PC-9 (cell line): ENCODE results near the gene FHIP1B. TPM values are rescaled to one million over a fixed set of nuclear protein-coding genes. Genes with fewer than 3 reads are reported as not detected.

ENCODE experiments used
- BruUV-seq: library from RNA; stranded (reverse); fragments of 400-500 nt; replicated peaks from 2 replicates; lab custom pipeline; 2021; lab: Mats Ljungman, UMichigan
- CTCF ChIA-PET: fragments of 300-600 bp; sonication (Branson Sonifier 250); formaldehyde crosslinking; loops from one replicate; lab custom pipeline; 2022; ENCODE audit warnings: antibody characterized with exemption; lab: Charles Lee
- POLR2A ChIA-PET: fragments of 300-600 bp; sonication (Branson Sonifier 250); formaldehyde crosslinking; loops from one replicate; lab custom pipeline; 2022; ENCODE audit warnings: antibody characterized with exemption; ENCODE audit not compliant: unreplicated experiment; lab: Charles Lee
- DNase-seq, 2 experiments: peaks; one replicate each; pipeline versions ENCODE4 v3.0.0 to v3.0.0-alpha.2; 2015 to 2022; ENCODE audit warnings: mixed read lengths in 1 of 2
- H2AFZ ChIP-seq: fragments of 200-600 bp; sonication (generic); 2 replicates; pipeline ENCODE4 v1.8.1; 2017; ENCODE audit warnings: antibody characterized with exemption
- H3F3A ChIP-seq: fragments of 200-600 bp; sonication (generic); 2 replicates; pipeline ENCODE4 v1.8.1; 2017; ENCODE audit warnings: antibody characterized with exemption, mild to moderate bottlenecking, low read depth; ENCODE audit not compliant: insufficient read depth
- H3K27ac ChIP-seq: fragments of 200-600 bp; sonication (generic); 2 replicates; pipeline ENCODE4 v1.6.1; 2016; ENCODE audit warnings: mixed run types
- H3K27me3 ChIP-seq: fragments of 200-600 bp; sonication (generic); 2 replicates; pipeline ENCODE4 v1.6.1; 2016; ENCODE audit warnings: low read depth, mixed run types; ENCODE audit not compliant: insufficient read depth
- H3K36me3 ChIP-seq: fragments of 200-600 bp; sonication (generic); 2 replicates; pipeline ENCODE4 v1.6.1; 2016; ENCODE audit warnings: low read depth, mixed run types
- H3K4me1 ChIP-seq: fragments of 200-600 bp; sonication (generic); replicated peaks from 2 replicates; pipeline ENCODE4 v1.6.1; 2016; ENCODE audit warnings: mixed run types; ENCODE audit not compliant: insufficient read depth
- H3K4me2 ChIP-seq: fragments of 200-600 bp; sonication (generic); 2 replicates; pipeline ENCODE4 v1.6.1; 2017; ENCODE audit warnings: mixed run types
- H3K4me3 ChIP-seq: fragments of 200-600 bp; sonication (generic); 2 replicates; pipeline ENCODE4 v1.6.1; 2016; ENCODE audit warnings: mixed run types
- H3K79me2 ChIP-seq: fragments of 200-600 bp; sonication (generic); 2 replicates; pipeline ENCODE4 v1.6.1; 2017; ENCODE audit warnings: low read depth, mixed run types
- H3K9me2 ChIP-seq: fragments of 200-600 bp; sonication (generic); 2 replicates; pipeline ENCODE4 v1.8.1; 2017; ENCODE audit warnings: mild to moderate bottlenecking; ENCODE audit not compliant: insufficient read depth
- H3K9me3 ChIP-seq: fragments of 200-600 bp; sonication (generic); 2 replicates; pipeline ENCODE4 v1.8.1; 2016; ENCODE audit warnings: low read depth; ENCODE audit not compliant: insufficient read depth
- H4K20me1 ChIP-seq: fragments of 200-600 bp; sonication (generic); 2 replicates; pipeline ENCODE4 v1.8.1; 2017; ENCODE audit not compliant: insufficient read depth
- EZH2 ChIP-seq: fragments of 200-600 bp; sonication (generic); IDR thresholded peaks from 2 replicates; pipeline ENCODE4 v1.8.0; 2017; ENCODE audit warnings: antibody characterized with exemption, low read depth
- intact Hi-C: fragments of 100-400 bp; cut with micrococcal nuclease; formaldehyde crosslinking; loops from one replicate; pipeline ENCODE4 v1.10.0; 2022; ENCODE audit not compliant: unreplicated experiment
- total RNA-seq: library from RNA; stranded (reverse); gene quantifications from 2 replicates; pipeline ENCODE4 v1.2.3, GENCODE V29; 2021
- TF ChIP-seq, protein P1 (sequence below): fragments of 200-600 bp; sonication (generic); conservative IDR thresholded peaks from 2 replicates; pipeline ENCODE4 v1.6.1; 2017; ENCODE audit warnings: mixed run types, antibody characterized with exemption, mild to moderate bottlenecking, moderate library complexity

Gene FHIP1B
- total RNA-seq, 1 experiment from 2014 or later, result 21.5 TPM

- H3K79me2 ChIP-seq, result no peaks in the 10 kb centered on the region
- CTCF ChIA-PET, result no interaction called here
- no peak for DNase-seq
- no peak overlapping the region for H2AFZ ChIP-seq
- no peaks in the 10 kb centered on the region for H3K36me3 ChIP-seq
- no peaks in the 10 kb centered on the region for H3F3A ChIP-seq
- POLR2A ChIA-PET, result no interaction called here
- no TSS peak for BruUV-seq
- H3K9me3 ChIP-seq, result no peaks in the 10 kb centered on the region
- no peaks in the 10 kb centered on the region for H3K4me1 ChIP-seq
- no peak overlapping the region for H3K4me3 ChIP-seq
- H3K4me2 ChIP-seq, result no peak overlapping the region
- H3K9me2 ChIP-seq, result no peaks in the 10 kb centered on the region
- no peak overlapping the region for H3K27ac ChIP-seq
- TF ChIP-seq, protein P1, sequence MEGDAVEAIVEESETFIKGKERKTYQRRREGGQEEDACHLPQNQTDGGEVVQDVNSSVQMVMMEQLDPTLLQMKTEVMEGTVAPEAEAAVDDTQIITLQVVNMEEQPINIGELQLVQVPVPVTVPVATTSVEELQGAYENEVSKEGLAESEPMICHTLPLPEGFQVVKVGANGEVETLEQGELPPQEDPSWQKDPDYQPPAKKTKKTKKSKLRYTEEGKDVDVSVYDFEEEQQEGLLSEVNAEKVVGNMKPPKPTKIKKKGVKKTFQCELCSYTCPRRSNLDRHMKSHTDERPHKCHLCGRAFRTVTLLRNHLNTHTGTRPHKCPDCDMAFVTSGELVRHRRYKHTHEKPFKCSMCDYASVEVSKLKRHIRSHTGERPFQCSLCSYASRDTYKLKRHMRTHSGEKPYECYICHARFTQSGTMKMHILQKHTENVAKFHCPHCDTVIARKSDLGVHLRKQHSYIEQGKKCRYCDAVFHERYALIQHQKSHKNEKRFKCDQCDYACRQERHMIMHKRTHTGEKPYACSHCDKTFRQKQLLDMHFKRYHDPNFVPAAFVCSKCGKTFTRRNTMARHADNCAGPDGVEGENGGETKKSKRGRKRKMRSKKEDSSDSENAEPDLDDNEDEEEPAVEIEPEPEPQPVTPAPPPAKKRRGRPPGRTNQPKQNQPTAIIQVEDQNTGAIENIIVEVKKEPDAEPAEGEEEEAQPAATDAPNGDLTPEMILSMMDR, result no peak
- TF ChIP-seq EZH2, result no peak
- no peaks in the 10 kb centered on the region for H4K20me1 ChIP-seq
- intact Hi-C loops, result no loop called here
- H3K27me3 ChIP-seq, result peaks cover 11% of the 10 kb centered on the region; the same call in 1 of the 2 replicates
Observed at GRCh38 chr11:6269994-6270393, 35.6 kb upstream of the FHIP1B start.

GRCh38 chr11:6268820-6269219 is 34.4 kb upstream of the FHIP1B start:
- Histone ChIP-seq H3K4me1 (no peaks in the 10 kb centered on the region), H3K4me3 (no peak overlapping the region), H3K27ac (no peak overlapping the region), H3K9me3 (no peaks in the 10 kb centered on the region), H3K9me2 (no peaks in the 10 kb centered on the region), H3K27me3 (peaks cover 13% of the 10 kb centered on the region; the same call in 1 of the 2 replicates), H3K36me3 (no peaks in the 10 kb centered on the region), H3F3A (no peaks in the 10 kb centered on the region), H2AFZ (no peak overlapping the region), H3K79me2 (no peaks in the 10 kb centered on the region), H3K4me2 (no peak overlapping the region), H4K20me1 (no peaks in the 10 kb centered on the region)
- DNase-seq, result no peak
- BruUV-seq, result no TSS peak
- intact Hi-C loops, result no loop called here
- TF ChIP-seq, protein P1, result no peak
- no peak for TF ChIP-seq EZH2
- ChIA-PET CTCF (no interaction called here), POLR2A (no interaction called here)

DNA sequence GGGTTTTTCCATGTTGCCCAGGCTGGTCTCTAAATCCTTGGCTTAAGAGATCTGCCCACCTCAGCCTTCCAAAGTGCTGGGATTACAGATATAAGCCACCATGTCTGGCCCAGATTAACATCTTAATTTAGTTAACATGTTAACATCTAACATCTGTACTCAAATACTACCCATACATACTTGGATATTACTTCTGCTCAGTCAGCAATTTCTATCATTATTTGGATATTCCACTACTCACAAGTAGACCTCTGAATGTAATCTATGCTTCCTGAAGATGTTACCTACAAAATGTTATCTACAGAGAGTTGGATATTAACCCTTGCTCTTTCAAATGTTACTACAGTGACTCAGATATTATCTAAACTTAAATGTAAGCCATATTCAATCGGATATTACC is 29.2 kb upstream of the FHIP1B start:
- no peak for TF ChIP-seq EZH2
- TF ChIP-seq, protein P1, result no peak
- DNase-seq, result no peak
- H3K4me3 ChIP-seq, result no peak overlapping the region
- no peaks in the 10 kb centered on the region for H3F3A ChIP-seq
- ChIA-PET POLR2A (no interaction called here), CTCF (no interaction called here)
- no peak overlapping the region for H3K4me2 ChIP-seq
- no peaks in the 10 kb centered on the region for H3K9me2 ChIP-seq
- no peaks in the 10 kb centered on the region for H3K4me1 ChIP-seq
- H4K20me1 ChIP-seq, result no peaks in the 10 kb centered on the region
- H3K27me3 ChIP-seq, result peaks cover 29% of the 10 kb centered on the region
- intact Hi-C loops, result no loop called here
- H3K79me2 ChIP-seq, result no peaks in the 10 kb centered on the region
- H3K27ac ChIP-seq, result no peak overlapping the region
- BruUV-seq, result no TSS peak
- no peak overlapping the region for H2AFZ ChIP-seq
- H3K9me3 ChIP-seq, result no peaks in the 10 kb centered on the region
- H3K36me3 ChIP-seq, result no peaks in the 10 kb centered on the region
